ENCODE measurements around the gene DOCK1. TPM values are rescaled to one million over a fixed set of nuclear protein-coding genes. Genes with fewer than 3 reads are reported as not detected.

DOCK1 gene
- total RNA-seq, 4 donors from 2014 or later = 60.6 to 136 (median 92.7) TPM

GRCh38 chr10:127399668-127400067 is 494.4 kb downstream of the DOCK1 start:
- no peak for TF ChIP-seq EP300 (IDR thresholded peaks at IDR 0.05)
- TF ChIP-seq CTCF (IDR thresholded peaks at IDR 0.05) = no peak
- no peak for TF ChIP-seq POLR2AphosphoS5 (IDR thresholded peaks at IDR 0.05)
- TF ChIP-seq POLR2A (IDR thresholded peaks at IDR 0.05) = no peak
- H3K36me3 ChIP-seq = peaks cover 20% of the 10 kb centered on the region
- no peak overlapping the region for H3K27ac ChIP-seq
- peak in 1 of 2 donors; percentile 9 for DNase-seq (ENCODE audit: low spot score in 2 of 2)
- no peak overlapping the region for H3K4me3 ChIP-seq
- H3K4me1 ChIP-seq = no peaks in the 10 kb centered on the region
- no peaks in the 10 kb centered on the region for H3K27me3 ChIP-seq
- 85% methylated on average over 5 of the region's 5 CpGs for WGBS
- no peaks in the 10 kb centered on the region for H3K9me3 ChIP-seq

GRCh38 chr10:127400216-127400615 is 495.0 kb downstream of the DOCK1 start:
- Histone ChIP-seq H3K4me1 (no peaks in the 10 kb centered on the region), H3K27ac (no peak overlapping the region), H3K36me3 (peaks cover 17% of the 10 kb centered on the region), H3K9me3 (no peaks in the 10 kb centered on the region), H3K27me3 (no peaks in the 10 kb centered on the region), H3K4me3 (no peak overlapping the region)
- WGBS = 94% methylated on average over 4 of the region's 4 CpGs
- DNase-seq (ENCODE audit: low spot score in 2 of 2) = no peak
- TF ChIP-seq POLR2AphosphoS5 (IDR thresholded peaks at IDR 0.05) = no peak
- no peak for TF ChIP-seq EP300 (IDR thresholded peaks at IDR 0.05)
- TF ChIP-seq CTCF (IDR thresholded peaks at IDR 0.05) = no peak
- no peak for TF ChIP-seq POLR2A (IDR thresholded peaks at IDR 0.05)

DNA sequence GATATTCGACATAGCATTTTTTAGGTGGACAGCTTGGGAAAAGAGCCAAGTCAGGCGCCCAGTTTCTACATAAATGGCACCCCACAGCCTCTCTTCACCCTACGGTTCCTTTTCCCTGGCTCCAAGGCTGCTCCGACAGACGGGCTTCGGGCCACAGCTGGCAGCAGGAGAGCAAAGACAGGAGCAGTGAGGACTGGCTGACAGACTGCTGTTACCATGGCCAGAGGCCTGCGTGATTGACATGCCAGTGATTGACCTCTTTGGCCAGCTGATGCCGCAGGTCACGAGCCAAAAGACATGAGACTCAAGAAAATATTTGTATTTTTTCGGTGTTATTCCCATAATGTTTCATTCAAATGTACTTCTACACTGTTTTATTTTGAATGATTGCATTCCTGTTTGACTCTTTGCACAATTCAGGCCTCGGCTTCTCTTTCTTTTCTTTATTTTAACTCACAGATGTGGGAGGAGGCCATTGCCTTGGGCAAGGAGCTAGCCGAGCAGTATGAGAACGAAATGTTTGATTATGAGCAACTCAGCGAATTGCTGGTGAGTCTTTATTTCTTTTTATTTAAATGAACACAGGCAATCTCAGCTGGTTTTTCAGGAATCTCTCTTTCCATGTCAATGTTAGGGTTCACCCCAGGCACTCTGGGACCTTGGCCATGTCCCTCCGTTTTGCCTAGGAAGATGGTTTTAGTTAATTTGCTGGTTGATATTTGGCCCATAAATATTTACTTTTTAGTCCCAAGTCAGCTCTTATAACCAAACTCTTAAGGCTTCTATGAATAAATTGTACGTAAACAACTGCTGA is 497.6 kb downstream of the DOCK1 start:
- WGBS = 80% methylated on average over 16 of the region's 16 CpGs
- Histone ChIP-seq H3K9me3 (no peaks in the 10 kb centered on the region), H3K4me3 (no peak overlapping the region), H3K27ac (no peak overlapping the region), H3K36me3 (peaks cover 19% of the 10 kb centered on the region), H3K4me1 (no peaks in the 10 kb centered on the region), H3K27me3 (no peaks in the 10 kb centered on the region)
- TF ChIP-seq POLR2A (IDR thresholded peaks at IDR 0.05) (no peak), POLR2AphosphoS5 (IDR thresholded peaks at IDR 0.05) (no peak), EP300 (IDR thresholded peaks at IDR 0.05) (no peak), CTCF (IDR thresholded peaks at IDR 0.05) (no peak)
- DNase-seq (ENCODE audit: low spot score in 2 of 2) = peak in 1 of 2 donors; percentile 29

DNA sequence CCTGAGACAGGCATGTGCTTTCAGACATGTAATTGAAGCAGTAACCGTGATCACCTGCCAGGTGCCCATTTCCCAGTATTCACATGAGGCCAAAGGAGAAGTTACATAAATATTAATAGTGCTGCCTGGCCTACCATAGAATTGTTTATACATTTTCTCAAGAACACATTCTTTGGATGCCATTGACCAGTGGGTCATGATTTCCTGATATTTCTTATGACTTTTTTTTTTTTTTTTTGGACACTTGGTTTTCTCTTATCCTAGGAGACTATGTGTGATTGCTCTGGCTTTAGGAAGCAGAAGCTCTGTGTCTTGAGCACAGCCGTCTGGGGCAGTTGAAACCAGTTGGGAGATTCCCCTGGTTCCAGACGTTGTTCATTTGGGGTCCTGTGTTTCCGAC is 500.0 kb downstream of the DOCK1 start:
- 84% methylated on average over 4 of the region's 4 CpGs for WGBS

More for the DNA sequence above, 500.0 kb downstream of the DOCK1 start:
- H3K9me3 ChIP-seq = no peaks in the 10 kb centered on the region
- H3K4me1 ChIP-seq = peaks cover 4% of the 10 kb centered on the region
- TF ChIP-seq POLR2AphosphoS5 (IDR thresholded peaks at IDR 0.05) = no peak
- no peak for TF ChIP-seq POLR2A (IDR thresholded peaks at IDR 0.05)
- no peak for TF ChIP-seq CTCF (IDR thresholded peaks at IDR 0.05)
- TF ChIP-seq EP300 (IDR thresholded peaks at IDR 0.05) = no peak
- H3K27ac ChIP-seq = no peak overlapping the region
- H3K27me3 ChIP-seq = no peaks in the 10 kb centered on the region
- peaks cover 16% of the 10 kb centered on the region for H3K36me3 ChIP-seq
- H3K4me3 ChIP-seq = no peak overlapping the region
- no peak for DNase-seq (ENCODE audit: low spot score in 2 of 2)
